ENCODE results near the gene SETD2.
"Not testable (repeated sequence)": the region's sequence is repeated elsewhere in the genome, so short reads cannot be mapped to it uniquely, and the experiment has no call there.

SETD2 gene

GRCh38 chr3:47164007-47164881 is at the start of gene SETD2:
Gene SETD2 (minus strand): TSS chr3:47164113. CDS start chr3:47163924, 189 bp downstream.
- peak; percentile 37 for DNase-seq

GRCh38 chr3:47210863-47211405 is 47.0 kb upstream of the SETD2 start:
- DNase-seq, result no peak

- DNase-seq, result not testable (repeated sequence)
Observed at GRCh38 chr3:47206022-47206421, 42.1 kb upstream of the SETD2 start.

GRCh38 chr3:47204875-47205274 is 41.0 kb upstream of the SETD2 start:
- DNase-seq, result no peak

GRCh38 chr3:47202542-47202941 is 38.6 kb upstream of the SETD2 start:
- DNase-seq, result no peak

- no peak for DNase-seq
Observed at GRCh38 chr3:47197287-47197686, 33.4 kb upstream of the SETD2 start.

GRCh38 chr3:47194994-47195393 is 31.1 kb upstream of the SETD2 start:
- no peak for DNase-seq

GRCh38 chr3:47193871-47194859 is 30.3 kb upstream of the SETD2 start:
- DNase-seq, result no peak

- no peak for DNase-seq
Observed at GRCh38 chr3:47186285-47186684, 22.4 kb upstream of the SETD2 start.

- DNase-seq, result not testable (repeated sequence)
Observed at GRCh38 chr3:47181685-47182084, 17.8 kb upstream of the SETD2 start.

GRCh38 chr3:47180011-47180410 is 16.1 kb upstream of the SETD2 start:
- DNase-seq, result not testable (repeated sequence)

- no peak for DNase-seq
Observed at GRCh38 chr3:47176582-47176981, 12.7 kb upstream of the SETD2 start.

GRCh38 chr3:47163169-47164006 is 525 bp downstream of the SETD2 start:
- DNase-seq, result no peak

GRCh38 chr3:47162697-47163168 is 1.2 kb downstream of the SETD2 start:
- no peak for DNase-seq

GRCh38 chr3:47161983-47162696 is 1.8 kb downstream of the SETD2 start:
- no peak for DNase-seq

- no peak for DNase-seq
Observed at GRCh38 chr3:47159820-47160219, 4.1 kb downstream of the SETD2 start.

GRCh38 chr3:47158208-47158607 is 5.7 kb downstream of the SETD2 start:
- DNase-seq, result no peak

- DNase-seq, result no peak
Observed at GRCh38 chr3:47156396-47156795, 7.5 kb downstream of the SETD2 start.

- DNase-seq, result no peak
Observed at GRCh38 chr3:47152578-47152977, 11.3 kb downstream of the SETD2 start.

- no peak for DNase-seq
Observed at GRCh38 chr3:47151836-47152235, 12.1 kb downstream of the SETD2 start.

- no peak for DNase-seq
Observed at GRCh38 chr3:47149339-47149933, 14.5 kb downstream of the SETD2 start.
